IMR-90 (cell line): ENCODE data around the gene SUN1.

Experiments used
- MXI1 ChIP-seq: IDR thresholded peaks from 2 replicates; pipeline ENCODE4 v1.6.1; 2012; ENCODE audit warnings: low read depth, mild to moderate bottlenecking, low read length, moderate library complexity, borderline replicate concordance
- POLR2A ChIP-seq: IDR thresholded peaks from 2 replicates; pipeline ENCODE4 v1.6.1; 2012; ENCODE audit warnings: mild to moderate bottlenecking, low read depth, low read length
- RAD21 ChIP-seq: IDR thresholded peaks from 2 replicates; pipeline ENCODE4 v1.6.1; 2012; ENCODE audit warnings: low read length, improper control_type of control experiment
- TF ChIP-seq, protein P1 (sequence below): conservative IDR thresholded peaks from 2 replicates; pipeline ENCODE4 v1.5.1; 2012; ENCODE audit warnings: mild to moderate bottlenecking, low read depth, low read length, improper control_type of control experiment
- TF ChIP-seq, protein P2 (sequence below): fragments of 150-350 bp; IDR thresholded peaks from 2 replicates; pipeline ENCODE4 v1.6.1; 2017; ENCODE audit warnings: mild to moderate bottlenecking, antibody characterized with exemption, low read length, low read depth

DNA sequence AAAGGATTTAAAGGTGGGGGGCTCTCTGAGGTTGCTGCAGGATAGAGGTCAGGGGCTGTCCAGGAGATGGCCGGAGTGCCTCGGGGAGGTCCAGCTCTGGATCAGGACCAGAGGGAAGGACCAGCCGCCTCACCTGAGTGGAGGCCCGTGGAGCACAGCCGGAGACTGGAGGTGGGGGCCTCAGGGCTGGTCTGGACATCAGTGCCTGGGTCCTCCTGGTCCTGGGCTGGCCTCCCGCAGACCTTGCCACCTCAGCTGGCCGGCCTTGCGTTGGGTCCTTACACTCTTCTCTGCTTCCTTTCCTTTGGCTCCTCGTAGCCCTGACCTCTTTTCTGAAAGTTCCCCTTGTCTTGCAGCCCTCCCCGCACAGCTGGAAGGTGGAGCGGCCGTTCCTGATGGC lies 2.0 kb downstream of the SUN1 start:
- TF ChIP-seq, protein P1, sequence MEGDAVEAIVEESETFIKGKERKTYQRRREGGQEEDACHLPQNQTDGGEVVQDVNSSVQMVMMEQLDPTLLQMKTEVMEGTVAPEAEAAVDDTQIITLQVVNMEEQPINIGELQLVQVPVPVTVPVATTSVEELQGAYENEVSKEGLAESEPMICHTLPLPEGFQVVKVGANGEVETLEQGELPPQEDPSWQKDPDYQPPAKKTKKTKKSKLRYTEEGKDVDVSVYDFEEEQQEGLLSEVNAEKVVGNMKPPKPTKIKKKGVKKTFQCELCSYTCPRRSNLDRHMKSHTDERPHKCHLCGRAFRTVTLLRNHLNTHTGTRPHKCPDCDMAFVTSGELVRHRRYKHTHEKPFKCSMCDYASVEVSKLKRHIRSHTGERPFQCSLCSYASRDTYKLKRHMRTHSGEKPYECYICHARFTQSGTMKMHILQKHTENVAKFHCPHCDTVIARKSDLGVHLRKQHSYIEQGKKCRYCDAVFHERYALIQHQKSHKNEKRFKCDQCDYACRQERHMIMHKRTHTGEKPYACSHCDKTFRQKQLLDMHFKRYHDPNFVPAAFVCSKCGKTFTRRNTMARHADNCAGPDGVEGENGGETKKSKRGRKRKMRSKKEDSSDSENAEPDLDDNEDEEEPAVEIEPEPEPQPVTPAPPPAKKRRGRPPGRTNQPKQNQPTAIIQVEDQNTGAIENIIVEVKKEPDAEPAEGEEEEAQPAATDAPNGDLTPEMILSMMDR: no peak
- no peak for TF ChIP-seq RAD21
- TF ChIP-seq POLR2A: no peak
- TF ChIP-seq, protein P2, sequence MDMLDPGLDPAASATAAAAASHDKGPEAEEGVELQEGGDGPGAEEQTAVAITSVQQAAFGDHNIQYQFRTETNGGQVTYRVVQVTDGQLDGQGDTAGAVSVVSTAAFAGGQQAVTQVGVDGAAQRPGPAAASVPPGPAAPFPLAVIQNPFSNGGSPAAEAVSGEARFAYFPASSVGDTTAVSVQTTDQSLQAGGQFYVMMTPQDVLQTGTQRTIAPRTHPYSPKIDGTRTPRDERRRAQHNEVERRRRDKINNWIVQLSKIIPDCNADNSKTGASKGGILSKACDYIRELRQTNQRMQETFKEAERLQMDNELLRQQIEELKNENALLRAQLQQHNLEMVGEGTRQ: no peak
- TF ChIP-seq MXI1: no peak
